Hematopoietic multipotent progenitor cell (in vitro differentiated cells): ENCODE results near the gene TEX261. TPM values are rescaled to one million over a fixed set of nuclear protein-coding genes. Genes with fewer than 3 reads are reported as not detected.

Experiments
- DNase-seq, 3 donors: peaks; one replicate each; pipeline ENCODE4 v3.0.0-alpha.2; 2011 to 2015; ENCODE audit warnings: low read depth in 2 of 3, low spot score in 2 of 3
- small RNA-seq: library from RNA; depleted of rRNA; stranded (forward); fragments of <200 nt; gene quantifications from one replicate; pipeline ENCODE3, GENCODE V24; 2012
- total RNA-seq: library from RNA; depleted of rRNA; stranded (reverse); fragments of >200 nt; gene quantifications from one replicate; pipeline ENCODE4 v1.2.3, GENCODE V29; 2012

The TEX261 gene
- total RNA-seq, 1 donor, result 18.9 TPM

DNA sequence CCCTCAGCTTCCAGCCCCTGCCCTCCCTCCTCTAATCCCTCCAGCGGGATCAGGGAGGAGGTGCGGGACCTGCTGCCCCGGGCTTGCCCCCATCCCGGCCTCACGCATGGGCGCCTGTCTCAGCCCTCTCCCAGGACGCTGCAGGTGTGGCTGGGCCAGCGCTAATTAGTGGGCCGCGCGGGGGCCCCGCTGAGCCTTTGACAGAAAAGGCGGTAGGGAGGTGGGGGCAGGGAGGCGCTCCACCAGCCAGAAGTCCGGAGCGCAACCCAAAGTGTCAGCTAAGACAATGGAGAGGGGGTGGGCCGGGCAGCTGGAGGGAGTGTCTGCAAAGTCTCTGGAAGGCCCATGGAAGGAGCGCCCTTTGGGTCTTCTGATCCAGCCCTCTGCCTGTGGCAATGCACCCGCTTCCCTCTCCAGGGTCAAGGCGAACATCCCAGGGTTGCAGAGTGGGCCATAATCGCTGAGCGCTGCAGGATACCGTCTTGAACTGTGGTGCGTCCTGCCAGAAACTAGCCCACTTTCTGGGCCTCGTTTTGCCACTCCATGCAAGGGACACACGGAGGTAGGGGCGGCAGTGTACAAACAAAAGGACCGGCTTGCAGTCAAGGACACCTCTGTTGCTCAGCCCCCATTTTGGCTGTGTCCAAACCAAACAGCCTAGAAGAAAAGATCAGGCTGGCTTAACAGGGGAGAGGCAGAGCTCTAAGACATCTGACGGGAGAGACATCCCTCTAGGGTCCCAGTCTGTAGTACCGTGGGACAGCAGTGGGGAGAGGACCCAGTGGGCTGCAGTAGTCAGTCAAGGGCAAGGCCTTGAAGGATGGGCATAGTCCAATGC is 55.5 kb downstream of the TEX261 start:
- no peak for DNase-seq

DNA sequence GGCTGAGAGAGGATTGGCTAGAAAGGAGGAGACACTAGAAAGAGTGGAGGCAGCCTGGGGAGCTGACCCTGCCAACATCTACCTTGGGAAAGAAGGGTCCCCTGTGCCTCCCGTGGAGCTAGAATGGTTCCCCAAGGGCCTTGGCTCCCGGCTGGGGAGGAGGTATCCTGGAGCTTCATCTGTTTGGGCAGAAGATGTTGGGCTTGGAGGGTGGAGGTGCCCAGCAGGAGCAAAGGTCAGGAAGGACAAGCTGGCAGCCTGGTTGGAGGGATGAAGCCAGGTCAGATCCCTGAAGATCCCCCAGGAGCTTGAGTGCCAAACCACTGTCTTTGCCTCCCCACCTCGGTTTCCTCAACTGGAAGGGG is 56.1 kb downstream of the TEX261 start:
- no peak for DNase-seq

DNA sequence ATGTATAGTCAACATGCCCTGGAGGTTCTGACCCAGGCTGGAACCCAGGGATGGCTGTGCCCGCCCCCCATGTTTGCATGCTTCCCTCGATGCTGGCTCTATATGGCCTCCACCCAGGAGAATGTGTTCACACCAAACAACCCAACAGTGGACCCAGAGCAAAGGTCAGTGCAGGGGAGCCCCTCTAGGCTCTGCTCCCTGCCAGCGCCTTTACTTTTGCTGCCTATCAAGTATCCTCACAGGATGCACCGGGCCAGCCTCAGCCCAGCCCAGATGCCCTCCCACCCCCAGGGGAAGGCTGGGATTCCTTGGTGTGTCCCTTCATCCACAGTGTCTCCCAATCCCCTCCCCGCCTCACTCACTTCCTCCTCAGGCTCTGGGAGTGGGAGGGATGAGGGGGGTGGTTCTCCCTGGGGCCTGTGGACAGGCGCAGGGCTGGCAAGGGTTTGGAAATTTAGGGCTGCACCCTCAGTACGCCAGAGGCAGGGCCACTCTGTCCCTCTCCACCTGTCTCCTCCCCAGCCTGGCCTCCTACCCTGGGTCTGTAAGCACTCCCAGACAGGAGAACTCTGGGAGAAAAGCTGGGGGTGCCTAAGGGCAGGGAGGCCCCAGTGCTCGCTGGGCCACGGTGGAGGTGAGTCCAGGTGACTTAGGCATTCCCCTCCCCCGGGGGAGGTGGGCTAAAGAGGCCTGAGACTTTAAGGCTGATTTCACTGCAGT is 56.6 kb downstream of the TEX261 start:
- no peak for DNase-seq

DNA sequence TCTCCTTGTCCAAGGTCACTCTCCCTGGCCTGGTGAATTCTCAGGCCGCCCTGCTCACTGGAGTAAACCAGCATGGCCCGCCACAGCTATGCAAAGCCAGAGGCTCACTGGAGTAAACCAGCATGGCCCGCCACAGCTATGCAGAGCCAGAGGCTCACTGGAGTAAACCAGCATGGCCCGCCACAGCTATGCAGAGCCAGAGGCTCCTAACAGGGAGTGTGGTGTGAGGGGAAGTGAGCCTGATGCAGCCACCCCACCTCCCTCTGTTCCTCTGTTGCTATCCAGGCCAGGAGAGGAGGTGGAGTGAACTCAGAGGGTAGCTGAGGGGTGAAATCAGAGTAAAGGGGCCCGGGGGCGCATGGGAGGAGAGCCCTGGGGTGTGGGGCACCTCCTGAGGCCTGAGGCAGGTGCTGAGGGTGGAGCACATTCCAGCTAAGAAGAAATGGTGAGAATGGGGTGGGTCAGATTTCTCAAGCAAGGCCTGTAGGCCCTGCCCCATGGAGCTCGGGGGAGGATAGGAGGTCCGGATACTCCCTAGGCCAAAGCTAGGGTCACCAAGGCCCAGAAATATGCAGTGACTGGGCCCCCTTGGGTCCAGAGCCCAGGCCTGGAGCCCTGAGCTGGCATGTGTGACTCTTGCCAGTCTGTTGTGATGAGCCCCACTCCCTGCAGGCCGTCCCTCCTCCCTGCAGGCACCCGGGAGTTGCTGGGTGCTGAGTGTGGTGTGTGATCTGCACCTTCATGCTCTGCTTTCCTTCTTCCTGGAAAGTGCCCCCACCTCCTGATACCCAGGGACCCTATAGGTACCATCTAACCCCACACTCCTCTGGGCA is 57.5 kb downstream of the TEX261 start:
- DNase-seq, result no peak

DNA sequence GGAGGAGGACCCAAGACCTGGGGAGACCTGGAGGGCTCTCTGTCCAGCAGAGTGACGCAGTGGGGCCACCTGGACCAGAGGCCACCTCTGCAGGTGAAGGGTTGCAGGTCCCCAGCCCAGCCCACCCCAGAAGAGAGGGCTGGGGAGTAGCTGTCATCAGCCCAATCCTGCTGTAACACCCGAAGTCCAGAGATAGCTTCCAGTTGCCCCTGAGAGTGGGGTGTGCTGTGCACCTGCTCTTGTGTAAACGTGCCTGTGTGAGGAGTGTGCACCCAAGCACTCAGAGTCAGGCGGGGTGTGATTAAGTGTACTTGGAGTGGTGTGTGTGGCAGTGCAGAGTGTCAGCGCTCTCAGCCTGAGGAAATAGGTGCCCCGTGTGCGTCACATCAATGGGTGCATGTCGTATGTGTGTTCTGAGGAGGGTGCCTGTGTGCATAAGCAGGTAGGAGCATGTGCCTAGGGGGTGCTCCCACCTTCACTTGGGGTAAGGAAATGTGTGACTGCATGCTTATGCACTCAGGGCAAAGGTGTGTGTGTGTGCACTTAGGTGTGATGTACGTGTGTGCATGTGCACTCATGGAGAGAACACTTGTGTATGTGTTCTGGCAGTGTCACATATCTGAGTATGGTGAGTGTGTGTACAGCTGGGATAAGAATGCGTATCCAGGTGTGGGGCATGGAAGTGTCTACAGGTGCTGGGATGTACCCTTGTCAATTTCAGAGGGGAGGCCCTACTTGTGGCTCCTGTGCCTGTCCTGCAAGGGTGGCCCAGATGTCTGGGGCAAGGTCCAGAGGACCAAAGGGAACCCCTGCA is 58.3 kb downstream of the TEX261 start:
- no peak for DNase-seq

Small RNA genes within 50 kb of the gene (small RNA-seq; reads per million reads assigned to genes)
- gene RN7SL160P, result not detected

Other genes with a start within 250 kb of the TEX261 start
- gene ADD2, start 226.7 kb downstream of the TEX261 start, total RNA-seq, result 4.3 TPM
- gene FIGLA, start 204.2 kb downstream of the TEX261 start, total RNA-seq, result not detected
- gene CLEC4F, start 174.3 kb downstream of the TEX261 start, total RNA-seq, result not detected
- not detected for gene CD207, start 159.1 kb downstream of the TEX261 start, total RNA-seq
- not detected for gene VAX2, start 94.3 kb downstream of the TEX261 start, total RNA-seq
- gene ATP6V1B1, start 59.0 kb downstream of the TEX261 start, total RNA-seq, result not detected
- 1.9 TPM for gene ANKRD53, start 16.2 kb downstream of the TEX261 start, total RNA-seq
- 58.7 TPM for gene NAGK, start 73.8 kb upstream of the TEX261 start, total RNA-seq
- gene MCEE, start 135.4 kb upstream of the TEX261 start, total RNA-seq, result 8.6 TPM
- 3.5 TPM for gene MPHOSPH10, start 135.8 kb upstream of the TEX261 start, total RNA-seq
- 2.4 TPM for gene PAIP2B, start 232.2 kb upstream of the TEX261 start, total RNA-seq